ENCODE data around the gene PEAK1.
A peak's percentile ranks its signal among the peaks of the same experiment; 100 is the strongest.

PEAK1 gene, protein sequence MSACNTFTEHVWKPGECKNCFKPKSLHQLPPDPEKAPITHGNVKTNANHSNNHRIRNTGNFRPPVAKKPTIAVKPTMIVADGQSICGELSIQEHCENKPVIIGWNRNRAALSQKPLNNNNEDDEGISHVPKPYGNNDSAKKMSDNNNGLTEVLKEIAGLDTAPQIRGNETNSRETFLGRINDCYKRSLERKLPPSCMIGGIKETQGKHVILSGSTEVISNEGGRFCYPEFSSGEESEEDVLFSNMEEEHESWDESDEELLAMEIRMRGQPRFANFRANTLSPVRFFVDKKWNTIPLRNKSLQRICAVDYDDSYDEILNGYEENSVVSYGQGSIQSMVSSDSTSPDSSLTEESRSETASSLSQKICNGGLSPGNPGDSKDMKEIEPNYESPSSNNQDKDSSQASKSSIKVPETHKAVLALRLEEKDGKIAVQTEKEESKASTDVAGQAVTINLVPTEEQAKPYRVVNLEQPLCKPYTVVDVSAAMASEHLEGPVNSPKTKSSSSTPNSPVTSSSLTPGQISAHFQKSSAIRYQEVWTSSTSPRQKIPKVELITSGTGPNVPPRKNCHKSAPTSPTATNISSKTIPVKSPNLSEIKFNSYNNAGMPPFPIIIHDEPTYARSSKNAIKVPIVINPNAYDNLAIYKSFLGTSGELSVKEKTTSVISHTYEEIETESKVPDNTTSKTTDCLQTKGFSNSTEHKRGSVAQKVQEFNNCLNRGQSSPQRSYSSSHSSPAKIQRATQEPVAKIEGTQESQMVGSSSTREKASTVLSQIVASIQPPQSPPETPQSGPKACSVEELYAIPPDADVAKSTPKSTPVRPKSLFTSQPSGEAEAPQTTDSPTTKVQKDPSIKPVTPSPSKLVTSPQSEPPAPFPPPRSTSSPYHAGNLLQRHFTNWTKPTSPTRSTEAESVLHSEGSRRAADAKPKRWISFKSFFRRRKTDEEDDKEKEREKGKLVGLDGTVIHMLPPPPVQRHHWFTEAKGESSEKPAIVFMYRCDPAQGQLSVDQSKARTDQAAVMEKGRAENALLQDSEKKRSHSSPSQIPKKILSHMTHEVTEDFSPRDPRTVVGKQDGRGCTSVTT (N-terminal part only)

DNA sequence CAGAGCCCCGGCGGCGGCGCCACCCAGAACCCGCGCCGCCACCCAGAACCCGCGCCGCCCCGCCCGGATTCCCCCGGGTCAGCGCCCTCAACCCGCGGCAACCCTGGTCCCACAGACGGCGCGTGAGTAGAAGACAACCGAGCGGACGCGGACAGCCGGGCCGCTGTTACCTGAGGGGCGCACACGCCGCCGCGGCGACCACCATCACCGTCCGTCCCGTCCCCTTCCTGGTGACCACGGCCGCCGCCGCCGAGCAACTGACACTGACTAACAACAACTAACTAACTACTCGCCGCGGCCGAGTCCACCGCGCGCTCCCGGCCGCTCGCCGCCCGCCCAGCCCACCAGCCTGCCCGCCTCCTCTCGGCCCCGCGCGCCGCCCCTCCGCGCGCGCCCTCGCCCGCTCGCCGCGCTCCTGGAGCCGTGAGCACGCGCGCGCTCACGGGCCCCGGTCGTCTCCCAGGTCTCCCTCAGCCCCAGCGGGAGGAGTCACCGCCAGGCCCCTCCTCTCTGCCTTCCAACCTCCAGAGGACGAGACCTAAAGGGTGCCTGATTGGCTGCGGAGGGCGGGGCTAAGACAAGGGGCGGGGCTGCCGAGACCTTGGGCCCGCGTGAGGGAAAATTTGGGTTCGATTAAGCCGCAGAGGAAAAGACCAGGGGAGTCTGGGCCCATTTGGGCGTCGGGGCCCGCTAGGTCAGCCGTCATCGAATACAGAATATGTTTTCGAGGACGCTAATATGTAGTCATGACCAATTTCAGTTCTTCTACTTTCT is at the start of gene PEAK1:
Gene PEAK1, minus strand, starts transcription at position 269 of the 774 bp plus-strand sequence. CDS start 238,178 bp downstream, outside the sequence.
- DNase-seq, result peak; percentile 90

DNA sequence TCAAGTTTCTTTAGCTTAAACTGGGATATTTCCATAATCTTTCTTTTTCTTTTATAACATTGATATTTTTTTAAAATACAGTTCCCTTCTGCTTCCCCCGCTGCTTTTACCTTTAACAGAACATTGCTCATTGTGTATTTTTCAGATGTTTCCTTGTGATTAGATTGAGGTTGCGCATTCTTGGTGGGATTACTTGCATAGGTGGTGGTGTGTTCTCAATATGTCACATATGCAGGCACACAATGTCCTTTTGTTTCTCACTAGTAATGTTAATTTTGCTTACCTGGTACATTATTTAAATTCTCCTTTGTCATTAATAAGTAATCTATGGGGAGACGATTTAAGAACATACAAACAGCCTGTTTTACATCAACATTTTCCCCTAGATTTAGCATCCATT is 49.0 kb upstream of the PEAK1 start:
- no peak for DNase-seq

DNA sequence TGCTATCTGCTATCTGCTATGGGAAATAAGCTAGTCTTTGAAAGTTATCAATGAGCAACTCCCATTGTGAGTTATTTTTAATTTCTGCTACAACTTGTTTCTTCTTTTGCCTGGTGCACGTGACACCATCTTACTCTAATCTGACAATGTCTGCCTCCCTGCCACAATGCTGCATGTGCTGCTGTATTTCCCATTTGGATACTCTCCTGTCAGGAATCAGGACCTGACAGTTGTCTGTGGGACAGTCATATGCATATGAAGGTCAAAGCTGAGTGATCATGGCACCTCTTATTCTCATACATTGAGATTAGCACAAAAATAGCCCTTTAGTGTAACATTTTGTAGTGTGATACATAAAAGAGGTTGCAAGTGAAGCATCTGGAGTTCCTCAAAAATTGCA is 46.6 kb upstream of the PEAK1 start:
- DNase-seq, result no peak

DNA sequence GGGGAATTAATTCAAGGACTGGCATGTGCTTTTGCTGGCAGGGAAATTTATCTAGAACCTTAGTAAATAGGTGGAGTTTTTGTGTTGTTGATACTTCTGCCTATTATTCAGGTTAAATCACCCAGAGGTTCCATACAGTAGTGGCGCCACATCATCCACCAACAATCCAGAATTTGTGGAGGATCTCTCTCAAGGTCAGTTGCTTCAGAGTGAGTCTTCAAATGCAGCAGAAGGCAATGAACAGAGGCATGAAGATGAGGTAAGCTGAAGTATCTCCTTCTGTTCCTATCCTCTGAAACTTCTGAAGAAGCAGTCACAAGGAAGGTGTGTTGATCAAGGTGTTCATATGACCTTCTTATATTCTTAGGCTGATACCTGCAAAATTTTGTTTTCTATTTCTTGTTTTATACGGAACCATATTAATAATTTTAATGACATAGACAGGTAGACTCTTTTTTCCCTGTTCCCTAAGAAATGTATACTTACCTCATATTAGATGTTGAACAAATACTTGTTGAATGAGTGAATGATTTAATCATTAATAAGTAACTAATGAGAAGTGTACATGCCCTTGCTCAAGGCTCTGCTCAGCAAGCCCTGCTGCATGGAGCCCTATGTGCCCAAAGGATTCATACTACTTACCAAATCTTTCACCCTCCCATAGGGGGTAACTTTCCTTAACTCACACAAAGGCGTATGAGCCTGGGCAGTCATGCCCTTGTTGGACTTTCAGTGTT is 44.4 kb upstream of the PEAK1 start:
- no peak for DNase-seq

DNA sequence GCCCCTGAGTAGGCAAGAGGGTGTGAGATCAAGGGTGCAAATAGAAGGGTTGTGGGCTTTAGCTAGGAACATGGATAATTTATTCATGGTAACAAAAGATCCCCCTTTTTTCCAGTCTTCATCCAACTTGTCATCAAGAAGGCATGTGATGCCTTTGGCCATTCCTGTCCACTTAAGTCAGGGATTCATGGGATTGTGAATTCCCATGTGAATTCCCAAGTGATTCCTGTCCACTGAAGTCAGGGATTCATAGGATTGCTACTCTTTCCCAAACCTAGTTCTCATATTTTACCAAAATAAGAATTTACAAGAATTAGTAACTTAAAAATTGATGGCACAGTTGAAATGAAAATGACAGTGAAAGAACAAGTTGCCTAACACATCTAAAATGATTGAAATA is 41.6 kb upstream of the PEAK1 start:
- no peak for DNase-seq

DNA sequence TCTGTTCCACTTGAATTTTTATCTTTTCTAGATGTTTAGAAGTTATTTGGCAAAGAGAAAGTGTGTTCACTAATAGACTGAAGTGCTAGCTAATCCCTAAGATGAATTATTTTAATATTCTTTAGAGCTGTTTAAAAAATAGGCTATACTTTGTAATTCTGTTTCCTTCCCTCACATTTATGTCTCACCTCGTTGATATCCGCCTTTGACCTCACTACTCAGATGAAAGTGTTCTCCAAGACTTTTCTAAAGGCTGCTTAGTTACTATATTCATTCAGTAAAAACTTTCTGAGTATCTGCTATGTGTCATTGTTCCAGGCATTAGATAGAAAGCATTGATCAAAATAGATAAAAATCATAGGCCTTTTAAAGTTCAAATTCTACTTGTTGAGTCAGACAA is 39.1 kb upstream of the PEAK1 start:
- DNase-seq, result no peak

DNA sequence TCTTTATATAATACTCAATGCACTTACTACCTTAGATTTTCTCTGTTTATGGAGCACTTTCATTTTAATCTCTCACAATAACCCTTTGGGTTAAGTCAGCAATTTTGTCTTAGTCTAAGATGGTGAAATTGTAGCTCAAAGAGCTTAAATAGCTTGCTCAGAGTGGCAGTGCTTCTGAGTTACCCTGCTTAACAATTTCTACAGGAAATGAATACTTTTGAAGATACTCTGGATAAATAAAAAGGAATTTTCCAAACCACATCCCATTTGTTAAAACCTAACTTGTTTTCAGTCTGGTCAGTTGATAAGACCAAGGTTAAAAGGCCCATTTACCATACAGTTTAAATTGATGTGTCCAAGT is 38.0 kb upstream of the PEAK1 start:
- DNase-seq, result no peak

DNA sequence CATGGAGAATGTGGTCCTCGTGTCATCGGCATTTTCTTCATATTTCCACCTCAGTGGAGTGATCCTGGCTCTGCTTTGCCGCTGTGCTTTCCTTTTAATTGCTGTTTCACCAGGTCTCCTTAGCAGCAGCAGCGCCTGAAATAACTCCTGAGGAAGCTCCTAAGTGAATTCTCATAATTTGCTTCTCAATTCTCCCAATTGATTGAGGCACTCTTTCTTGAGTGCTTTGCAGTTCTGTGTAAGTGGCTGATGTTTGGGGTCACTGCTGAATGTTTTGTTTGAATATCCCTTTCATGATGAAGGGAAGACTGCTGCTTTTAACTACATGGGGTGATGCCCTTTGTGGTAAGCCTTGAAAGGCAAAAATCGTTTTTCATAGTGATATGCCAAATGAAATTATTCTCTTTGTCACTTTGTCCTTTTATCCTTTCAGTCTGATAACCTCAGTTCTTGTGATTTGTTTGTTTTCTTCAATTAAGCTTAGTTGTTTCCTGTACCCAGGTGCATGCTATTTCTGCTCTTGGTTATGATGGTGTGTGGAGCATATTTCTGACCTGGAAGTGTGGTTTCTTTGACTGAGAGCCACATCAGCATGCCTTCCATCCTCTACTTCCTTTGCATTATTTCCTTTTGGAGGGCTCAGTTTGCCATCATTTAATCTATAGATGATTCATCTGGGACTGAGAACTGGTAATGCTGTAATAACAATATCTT is 37.4 kb upstream of the PEAK1 start:
- DNase-seq, result no peak

DNA sequence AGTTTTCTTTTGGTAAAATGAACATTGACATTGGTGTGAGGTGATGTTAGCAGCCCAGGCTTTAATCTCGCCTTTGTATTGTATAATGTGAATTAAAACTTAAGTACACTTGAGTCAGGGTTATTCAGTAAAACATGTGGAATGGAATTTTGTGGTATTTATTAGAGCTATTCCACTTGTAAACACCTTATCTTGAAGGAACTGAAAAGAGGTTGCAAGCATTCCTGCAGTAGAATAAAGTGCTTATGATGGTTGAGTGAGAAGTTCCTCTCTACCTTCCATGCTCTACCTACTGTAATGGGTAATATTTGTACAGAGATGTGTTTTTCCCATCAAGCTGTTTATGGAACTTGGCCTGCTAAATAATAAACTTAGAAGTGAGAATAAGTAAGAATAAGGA is 36.8 kb upstream of the PEAK1 start:
- no peak for DNase-seq

DNA sequence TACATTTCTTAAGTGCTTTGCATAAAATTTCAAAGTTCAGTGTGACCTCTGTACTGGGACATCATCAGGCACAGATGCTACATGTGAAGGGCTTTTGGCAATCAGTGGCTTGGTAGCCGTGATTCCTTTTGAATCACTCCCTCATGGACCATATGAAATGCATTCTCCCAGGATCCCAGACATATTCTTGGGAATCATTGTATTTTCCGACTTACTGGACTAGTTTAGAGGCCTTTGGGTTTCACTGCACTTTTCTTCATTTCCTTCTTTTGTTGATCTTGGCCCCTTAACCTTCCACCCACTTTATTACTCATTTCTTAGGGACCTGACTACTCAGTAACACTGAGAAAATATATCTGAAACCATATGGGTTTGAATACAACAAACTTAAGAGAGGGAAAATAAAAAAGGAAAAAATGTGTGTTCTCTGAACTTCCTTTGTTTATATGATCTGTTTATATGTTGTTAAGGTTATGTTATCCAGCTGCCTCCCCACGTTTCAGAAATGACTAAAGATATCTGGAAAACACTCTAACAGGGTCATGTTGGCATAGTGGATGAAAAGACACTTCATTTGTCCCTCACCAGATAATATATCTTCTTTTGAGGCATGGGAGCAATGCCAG is 35.9 kb upstream of the PEAK1 start:
- DNase-seq, result no peak

DNA sequence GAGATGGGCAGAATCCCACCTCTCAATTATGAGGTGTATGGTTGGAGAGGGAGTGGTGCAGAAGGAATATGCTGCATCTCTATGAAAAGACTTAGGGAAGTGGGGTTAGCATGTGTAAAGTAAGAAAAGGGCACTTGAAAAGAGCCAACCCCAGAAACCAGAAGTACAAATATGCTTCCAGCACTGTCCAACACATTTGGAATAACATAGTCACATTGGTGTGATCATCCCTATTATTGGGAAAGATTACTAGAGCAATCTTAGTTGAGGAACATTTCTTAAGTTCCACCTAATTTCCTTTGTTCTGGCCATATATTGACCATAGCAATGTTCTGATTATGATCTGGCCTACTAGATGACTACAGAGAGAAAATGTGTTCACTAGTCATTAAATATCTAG is 35.0 kb upstream of the PEAK1 start:
- no peak for DNase-seq

DNA sequence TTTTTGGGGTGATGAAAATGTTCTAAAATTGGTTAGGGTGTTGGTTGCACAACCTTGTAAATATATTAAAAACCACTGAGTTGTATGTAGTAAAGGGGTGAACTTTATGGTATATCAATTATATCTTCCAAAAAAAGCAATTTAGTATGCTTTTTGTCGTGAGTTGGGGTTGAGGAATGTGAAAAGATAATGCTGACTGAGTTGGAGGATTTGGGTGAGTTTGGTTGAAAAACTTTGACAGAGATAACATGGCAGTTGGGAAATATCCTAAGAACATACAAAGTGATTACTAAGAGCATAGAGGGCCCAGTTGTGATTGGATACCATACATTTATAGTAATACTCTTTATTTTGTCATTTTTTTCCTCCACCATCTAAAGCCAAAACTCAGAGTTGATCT is 34.4 kb upstream of the PEAK1 start:
- DNase-seq, result no peak

DNA sequence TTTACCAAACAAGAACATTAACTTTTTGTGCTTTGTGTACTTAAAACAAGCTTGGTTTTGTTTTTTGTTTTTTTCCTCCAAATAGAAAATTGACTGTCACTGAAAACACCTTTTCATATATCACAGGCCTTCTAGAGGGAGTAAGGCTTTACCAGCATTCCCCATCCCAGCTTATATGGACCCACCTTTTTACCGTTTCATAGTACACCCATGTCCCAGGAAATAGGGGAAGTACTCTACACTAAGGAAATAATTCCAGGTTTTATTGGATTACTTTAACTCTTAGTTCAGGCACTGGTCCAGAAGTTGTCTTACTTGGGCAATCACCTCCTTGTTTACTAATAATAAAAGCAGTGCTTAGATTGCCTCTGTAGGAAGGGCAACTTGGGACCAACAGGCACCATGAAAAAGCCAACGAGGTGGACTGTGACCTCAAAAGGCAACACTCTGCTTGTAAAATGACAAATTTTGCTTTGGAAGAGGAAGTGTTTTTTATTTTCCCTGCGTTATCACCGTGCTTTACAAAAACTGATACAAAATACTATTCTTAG is 27.0 kb upstream of the PEAK1 start:
- no peak for DNase-seq

DNA sequence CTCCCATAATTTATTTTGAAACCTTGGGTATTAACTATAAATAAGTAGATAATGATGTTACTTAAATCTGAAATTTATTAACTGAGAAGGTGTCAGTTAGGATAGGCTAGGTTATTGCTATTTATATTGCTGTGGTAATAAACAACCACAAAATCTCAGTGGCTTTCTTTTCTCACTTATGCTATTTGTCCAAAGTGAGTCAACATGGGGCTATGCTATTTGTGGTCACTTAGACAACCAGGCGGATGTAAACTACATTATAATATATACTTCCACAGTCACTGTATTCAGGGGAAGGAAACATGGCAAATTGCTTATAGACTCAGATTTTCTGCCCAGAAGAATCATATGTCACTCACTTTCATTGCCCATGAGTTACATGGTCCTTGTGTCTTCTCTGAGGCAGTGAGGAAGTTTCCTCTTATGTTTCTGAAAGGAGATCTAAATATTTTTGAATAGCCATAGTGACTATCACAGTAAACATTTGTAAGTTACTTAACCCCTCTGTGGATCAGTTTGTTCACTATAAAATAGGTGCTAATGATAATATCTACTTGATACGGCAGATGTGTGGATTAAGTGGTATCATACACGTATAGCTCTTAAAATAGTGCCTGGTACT is 20.6 kb upstream of the PEAK1 start:
- no peak for DNase-seq

DNA sequence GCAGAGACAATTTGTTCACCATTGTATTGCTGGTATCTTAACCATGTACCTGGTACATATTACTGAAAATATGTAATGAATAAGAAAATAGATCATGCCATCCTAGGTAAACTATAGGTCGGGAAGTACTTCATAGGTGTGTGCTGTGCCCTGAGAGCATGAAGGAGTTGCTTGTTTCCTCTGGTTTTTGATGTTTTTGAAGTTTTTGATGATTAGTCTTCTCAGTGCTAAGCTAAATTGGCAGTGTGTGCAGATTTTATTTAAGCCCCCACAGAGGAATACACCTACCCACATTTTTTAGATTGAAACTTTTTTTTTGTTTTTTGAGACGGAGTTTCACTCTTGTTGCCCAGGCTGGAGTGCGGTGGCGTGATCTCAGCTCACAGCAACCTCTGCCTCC is 17.4 kb upstream of the PEAK1 start:
- DNase-seq, result no peak

DNA sequence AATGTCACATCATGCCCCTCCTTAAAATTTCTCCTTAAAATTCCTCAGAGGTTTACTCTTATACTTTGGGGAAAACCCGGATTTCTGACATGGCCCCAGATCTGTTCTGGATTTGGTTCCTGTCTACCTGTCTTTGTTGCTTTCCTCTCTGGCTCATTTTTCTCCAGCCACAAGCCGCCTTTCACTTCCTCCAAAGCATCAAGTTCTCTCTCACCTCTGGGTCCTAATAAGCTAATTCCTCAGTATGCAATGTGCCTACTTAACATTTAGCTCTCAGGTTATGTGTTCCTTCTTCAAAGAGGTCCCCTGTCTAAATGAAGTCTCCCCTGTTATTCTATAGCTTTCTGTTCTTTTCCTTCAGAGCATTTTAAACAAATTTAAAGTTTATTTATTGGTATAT is 16.9 kb upstream of the PEAK1 start:
- no peak for DNase-seq

DNA sequence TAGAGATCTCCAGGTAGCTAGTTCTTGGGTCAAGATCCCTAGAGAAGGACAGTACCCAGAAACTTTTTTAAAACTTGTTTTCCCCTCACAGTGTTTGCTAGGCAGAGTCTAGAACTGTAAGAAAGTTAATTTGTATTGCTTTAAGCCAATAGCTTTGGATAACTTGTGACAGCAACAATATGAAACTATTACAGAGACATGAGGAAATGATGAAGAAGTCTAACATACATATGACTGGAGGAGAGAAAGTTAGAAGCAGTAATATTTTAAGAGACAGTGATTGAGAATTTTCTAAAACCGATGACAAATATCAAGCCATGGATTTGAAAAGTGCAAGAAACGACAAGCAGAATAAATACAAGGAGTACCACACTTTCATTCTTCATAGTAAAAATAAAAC is 10.7 kb upstream of the PEAK1 start:
- no peak for DNase-seq

DNA sequence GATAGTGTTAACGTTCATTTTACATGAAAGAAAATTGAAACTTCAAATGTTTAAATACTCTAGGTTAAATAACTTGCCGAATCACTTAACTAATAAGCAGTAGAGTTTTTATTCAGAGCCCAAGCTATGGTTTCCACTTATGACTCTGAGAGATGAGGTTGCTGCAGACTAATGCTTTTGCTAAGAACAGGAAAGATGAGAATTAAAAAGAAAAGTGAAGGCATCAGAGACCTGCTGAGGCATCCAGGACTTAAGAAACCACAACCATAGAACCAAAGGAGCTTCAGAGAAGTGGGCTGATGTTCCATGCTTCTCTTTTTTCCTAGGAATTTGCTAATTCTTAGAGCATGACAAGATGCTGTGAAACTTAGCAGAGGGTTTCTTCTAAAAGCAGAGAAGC is 10.3 kb upstream of the PEAK1 start:
- DNase-seq, result no peak

DNA sequence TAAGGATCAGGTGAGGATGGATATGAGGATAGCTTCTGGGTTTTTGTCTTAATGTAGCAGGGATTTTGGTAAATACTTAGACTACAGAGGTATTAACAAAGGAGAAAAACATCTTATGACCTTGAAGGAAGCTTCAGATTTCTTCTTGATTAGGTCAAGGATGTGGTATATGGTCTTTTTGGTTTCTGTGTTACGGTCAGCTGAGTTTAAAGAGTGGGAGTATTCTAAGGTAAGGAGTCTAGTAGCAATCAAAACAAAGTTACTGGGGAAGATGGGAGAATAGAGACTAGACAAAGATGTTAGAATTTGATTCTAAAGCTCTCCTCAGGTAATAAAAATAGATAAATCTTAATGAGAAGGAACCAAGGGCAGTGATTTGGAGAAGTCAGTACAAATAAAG is 7.0 kb upstream of the PEAK1 start:
- no peak for DNase-seq

DNA sequence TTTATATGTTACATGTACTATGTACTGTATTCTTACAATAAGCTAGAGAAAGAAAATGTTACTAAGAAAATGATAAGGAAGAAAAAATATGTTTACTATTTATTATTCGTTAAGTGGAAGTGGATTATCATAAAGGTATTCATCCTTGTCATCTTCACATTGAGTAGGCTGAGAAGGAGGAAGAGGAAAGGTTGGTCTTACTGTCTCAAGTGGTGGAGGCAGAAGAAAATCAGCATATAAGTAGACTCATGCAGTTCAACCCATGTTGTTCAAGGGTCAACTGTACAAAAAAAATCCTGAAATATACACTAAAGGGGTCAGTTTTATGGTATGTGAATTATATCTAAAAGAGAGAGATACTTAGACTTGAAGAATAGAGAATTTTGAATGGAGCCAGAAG is 6.5 kb upstream of the PEAK1 start:
- DNase-seq, result no peak
